SK-MEL-5 (cell line): ENCODE measurements around the gene BNC2. TPM values are rescaled to one million over a fixed set of nuclear protein-coding genes. Genes with fewer than 3 reads are reported as not detected.

Experiments used
- DNase-seq: peaks from one replicate; pipeline ENCODE4 v3.0.0-alpha.2; 2016; ENCODE audit warnings: low read depth, low spot score
- in situ Hi-C: cut with HindIII; loops from 2 replicates; pipeline ENCODE4 v1.10.0; 2016; ENCODE audit warnings: low sequenced_read_pairs, high pct_unique_total_duplicates, low pct_unique_long_range_greater_than_20kb
- total RNA-seq: library from RNA; depleted of rRNA; stranded (reverse); fragments of >200 nt; shearing (Covaris generic); gene quantifications from 2 replicates; pipeline ENCODE4 v1.2.3, GENCODE V29; 2014

The BNC2 gene
- total RNA-seq, 1 experiment from 2014 or later = 23.5 TPM

- in situ Hi-C loops = no loop called here
- no peak for DNase-seq
These were observed 126.1 kb downstream of the BNC2 start for GRCh38 chr9:16744394-16744793.

- in situ Hi-C loops = no loop called here
- DNase-seq = no peak
These were observed 127.1 kb downstream of the BNC2 start for GRCh38 chr9:16743375-16743774.

GRCh38 chr9:16735001-16735400, 135.5 kb downstream of the BNC2 start:
- no peak for DNase-seq
- in situ Hi-C loops = no loop called here

GRCh38 chr9:16732546-16732945, 137.9 kb downstream of the BNC2 start:
- peak; percentile 97 for DNase-seq
- in situ Hi-C loops = no loop called here

- in situ Hi-C loops = no loop called here
- DNase-seq = no peak
These were observed 140.3 kb downstream of the BNC2 start for GRCh38 chr9:16730162-16730561.

GRCh38 chr9:16729651-16730050, 140.8 kb downstream of the BNC2 start:
- peak; percentile 42 for DNase-seq
- in situ Hi-C loops = no loop called here

- in situ Hi-C loops = no loop called here
- DNase-seq = peak; percentile 68
These were observed 142.3 kb downstream of the BNC2 start for GRCh38 chr9:16728137-16728508.

GRCh38 chr9:16727452-16728136, 142.9 kb downstream of the BNC2 start:
- DNase-seq = peak; percentile 48
- in situ Hi-C loops = no loop called here

- peak; percentile 62 for DNase-seq
- in situ Hi-C loops = no loop called here
These were observed 143.6 kb downstream of the BNC2 start for GRCh38 chr9:16726718-16727451.

- in situ Hi-C loops = no loop called here
- no peak for DNase-seq
These were observed 144.4 kb downstream of the BNC2 start for GRCh38 chr9:16726029-16726428.

- in situ Hi-C loops = no loop called here
- no peak for DNase-seq
These were observed 145.4 kb downstream of the BNC2 start for GRCh38 chr9:16725066-16725465.

GRCh38 chr9:16721972-16722371, 148.5 kb downstream of the BNC2 start:
- DNase-seq = peak; percentile 49
- in situ Hi-C loops = no loop called here

- no peak for DNase-seq
- in situ Hi-C loops = no loop called here
These were observed 150.1 kb downstream of the BNC2 start for GRCh38 chr9:16720386-16720785.

GRCh38 chr9:16719921-16720320, 150.5 kb downstream of the BNC2 start:
- in situ Hi-C loops = no loop called here
- no peak for DNase-seq

GRCh38 chr9:16718952-16719351, 151.5 kb downstream of the BNC2 start:
- in situ Hi-C loops = no loop called here
- no peak for DNase-seq

- DNase-seq = no peak
- in situ Hi-C loops = no loop called here
These were observed 152.2 kb downstream of the BNC2 start for GRCh38 chr9:16718296-16718695.

GRCh38 chr9:16716601-16717000, 153.9 kb downstream of the BNC2 start:
- no peak for DNase-seq
- in situ Hi-C loops = no loop called here

GRCh38 chr9:16715404-16715803, 155.1 kb downstream of the BNC2 start:
- in situ Hi-C loops = no loop called here
- DNase-seq = no peak

- no peak for DNase-seq
- in situ Hi-C loops = no loop called here
These were observed 157.7 kb downstream of the BNC2 start for GRCh38 chr9:16712787-16713186.
